ENCODE data around the gene FSTL1. TPM values are rescaled to one million over a fixed set of nuclear protein-coding genes. Genes with fewer than 3 reads are reported as not detected.
A peak's percentile ranks its signal among the peaks of the same experiment; 100 is the strongest.

The FSTL1 gene, protein sequence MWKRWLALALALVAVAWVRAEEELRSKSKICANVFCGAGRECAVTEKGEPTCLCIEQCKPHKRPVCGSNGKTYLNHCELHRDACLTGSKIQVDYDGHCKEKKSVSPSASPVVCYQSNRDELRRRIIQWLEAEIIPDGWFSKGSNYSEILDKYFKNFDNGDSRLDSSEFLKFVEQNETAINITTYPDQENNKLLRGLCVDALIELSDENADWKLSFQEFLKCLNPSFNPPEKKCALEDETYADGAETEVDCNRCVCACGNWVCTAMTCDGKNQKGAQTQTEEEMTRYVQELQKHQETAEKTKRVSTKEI
- total RNA-seq (100 to 1,000 TPM; 446 to 722 TPM), polyA plus RNA-seq (ENCODE audit: insufficient read length in 2 of 2) (100 to 1,000 TPM; 137 to 193 TPM)
- long read RNA-seq, donor 1, full-length matches to known transcripts = 41 of 47 reads
- long read RNA-seq, donor 1, partial matches to known transcripts = 6 of 47 reads
- long read RNA-seq, donor 1, other reads (novel, unspliced or antisense) = 0 of 47 reads
- long read RNA-seq, donor 2, full-length matches to known transcripts = 13 of 13 reads
- long read RNA-seq, donor 2, partial matches to known transcripts = 0 of 13 reads
- long read RNA-seq, donor 2, other reads (novel, unspliced or antisense) = 0 of 13 reads
- long read RNA-seq, donor 3, full-length matches to known transcripts = 37 of 42 reads
- long read RNA-seq, donor 3, partial matches to known transcripts = 5 of 42 reads
- long read RNA-seq, donor 3, other reads (novel, unspliced or antisense) = 0 of 42 reads
- long read RNA-seq, donor 4, full-length matches to known transcripts = 104 of 104 reads
- long read RNA-seq, donor 4, partial matches to known transcripts = 0 of 104 reads
- long read RNA-seq, donor 4, other reads (novel, unspliced or antisense) = 0 of 104 reads

DNA sequence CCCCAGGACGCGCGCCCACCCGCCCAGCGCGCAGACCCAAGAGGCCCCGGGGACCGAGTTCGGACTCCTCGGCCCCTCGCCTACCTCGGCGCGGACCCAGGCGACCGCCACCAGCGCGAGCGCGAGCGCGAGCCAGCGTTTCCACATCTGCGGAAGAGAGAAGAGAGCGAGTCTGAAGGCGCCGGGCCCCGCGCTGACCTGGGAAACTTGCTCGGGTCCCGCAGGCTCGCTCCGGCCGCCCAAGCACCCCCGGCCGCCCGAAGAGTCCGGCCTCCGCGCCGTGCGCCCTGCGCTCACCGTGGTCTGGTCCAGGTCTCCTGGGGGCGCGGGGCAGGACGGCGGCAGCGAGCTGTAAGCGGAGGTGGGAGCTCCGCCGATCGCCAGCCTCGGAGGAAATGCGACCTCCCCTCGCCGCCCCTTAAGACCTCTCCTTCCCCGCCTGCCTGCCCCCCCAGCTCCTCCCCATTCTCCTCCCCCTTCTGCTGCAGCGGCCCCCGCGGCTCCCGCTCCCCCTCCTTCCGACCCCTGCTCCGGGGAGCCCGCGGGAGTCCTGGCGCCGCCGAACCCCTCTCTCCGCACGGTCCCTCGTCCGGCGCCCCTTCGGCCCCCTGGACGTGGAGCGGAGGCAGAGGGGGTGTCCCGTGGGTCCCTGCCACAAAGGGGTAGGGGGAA, at the start of gene FSTL1:
Gene FSTL1, minus strand, starts transcription at position 393 of the 672 bp plus-strand sequence. Its CDS starts 246 bp downstream, at position 147.
- no peaks in the 10 kb centered on the region for H3K27me3 ChIP-seq (ENCODE audit: control insufficient read depth, insufficient read depth, low read length)
- DNase-seq (ENCODE audit: low read depth in 4 of 6, low spot score in 6 of 6) = peak in 3 of 6 donors; percentile 62 to 89 (median 81)
- under 1% methylated on average over 73 of the region's 78 CpGs for WGBS (ENCODE audit: insufficient coverage)

GRCh38 chr3:120498556-120499346, 48.0 kb upstream of the FSTL1 start:
- Histone ChIP-seq H3K4me1 (ENCODE audit: control insufficient read depth, insufficient read depth, low read length) (no peaks in the 10 kb centered on the region), H3K9me3 (ENCODE audit: control insufficient read depth, insufficient read depth, low read length) (no peaks in the 10 kb centered on the region), H3K36me3 (ENCODE audit: control insufficient read depth, insufficient read depth, low read length) (no peaks in the 10 kb centered on the region), H3K27me3 (ENCODE audit: control insufficient read depth, insufficient read depth, low read length) (no peaks in the 10 kb centered on the region), H3K27ac (ENCODE audit: low read depth, low read length) (peak overlapping the region; percentile 65), H3K4me3 (ENCODE audit: low read depth, low read length) (no peak overlapping the region)
- DNase-seq (ENCODE audit: low read depth in 4 of 6, low spot score in 6 of 6) = peak in 1 of 6 donors; percentile 54
- no CpG with 5 or more reads among the region's 2 CpGs for WGBS (ENCODE audit: insufficient coverage)

More for the DNA sequence above, at the start of gene FSTL1:
- H3K4me1 ChIP-seq (ENCODE audit: control insufficient read depth, insufficient read depth, low read length) = peaks cover 19% of the 10 kb centered on the region
- no peaks in the 10 kb centered on the region for H3K36me3 ChIP-seq (ENCODE audit: control insufficient read depth, insufficient read depth, low read length)
- no peaks in the 10 kb centered on the region for H3K9me3 ChIP-seq (ENCODE audit: control insufficient read depth, insufficient read depth, low read length)
- H3K4me3 ChIP-seq (ENCODE audit: low read depth, low read length) = peak within 1 kb of the TSS; percentile 81
- peak within 1 kb of the TSS; percentile 87 for H3K27ac ChIP-seq (ENCODE audit: low read depth, low read length)

DNA sequence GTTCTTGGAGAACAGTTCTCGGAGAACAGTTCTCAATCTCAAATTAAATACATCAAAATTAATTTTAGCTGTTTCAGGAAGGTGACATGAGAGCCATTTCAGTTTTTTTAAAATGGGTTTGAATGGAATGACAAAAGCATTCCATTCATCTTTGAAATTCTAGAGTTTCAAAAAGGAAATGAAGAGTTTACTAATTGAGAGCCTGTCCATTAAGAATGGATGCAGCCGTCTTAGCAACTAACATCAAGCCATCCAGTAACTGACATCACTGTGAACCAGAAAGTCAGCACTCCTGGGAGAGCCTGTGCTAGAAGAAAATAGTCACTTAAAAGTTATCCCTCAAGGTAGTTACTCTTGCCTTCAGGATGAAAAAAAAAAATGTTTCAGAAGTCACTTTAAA, 47.0 kb upstream of the FSTL1 start:
- Histone ChIP-seq H3K4me1 (ENCODE audit: control insufficient read depth, insufficient read depth, low read length) (no peaks in the 10 kb centered on the region), H3K36me3 (ENCODE audit: control insufficient read depth, insufficient read depth, low read length) (no peaks in the 10 kb centered on the region), H3K27ac (ENCODE audit: low read depth, low read length) (peak overlapping the region; percentile 75), H3K27me3 (ENCODE audit: control insufficient read depth, insufficient read depth, low read length) (no peaks in the 10 kb centered on the region), H3K4me3 (ENCODE audit: low read depth, low read length) (no peak overlapping the region), H3K9me3 (ENCODE audit: control insufficient read depth, insufficient read depth, low read length) (no peaks in the 10 kb centered on the region)
- no CpG with 5 or more reads among the region's 2 CpGs for WGBS (ENCODE audit: insufficient coverage)
- no peak for DNase-seq (ENCODE audit: low read depth in 4 of 6, low spot score in 6 of 6)

DNA sequence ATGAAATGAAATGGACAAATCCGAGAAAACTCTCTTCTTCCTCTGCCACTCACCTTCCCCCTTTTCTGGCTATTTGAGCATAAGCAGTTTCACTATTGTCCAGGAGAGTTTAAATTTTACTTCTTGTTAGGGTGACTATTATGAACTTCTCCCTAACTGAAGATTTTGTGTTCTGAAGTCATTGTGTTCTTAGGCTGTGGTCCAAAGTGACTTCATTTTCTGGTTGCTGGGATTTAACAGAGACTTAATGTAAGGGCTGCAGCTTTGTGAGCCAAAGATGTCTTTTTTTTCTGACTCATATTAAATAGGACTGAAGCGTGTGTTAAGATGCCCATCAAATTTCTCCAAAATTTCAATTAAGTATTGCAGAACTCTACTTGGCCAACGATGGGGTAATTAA, 46.5 kb upstream of the FSTL1 start:
- no peaks in the 10 kb centered on the region for H3K36me3 ChIP-seq (ENCODE audit: control insufficient read depth, insufficient read depth, low read length)
- H3K9me3 ChIP-seq (ENCODE audit: control insufficient read depth, insufficient read depth, low read length) = no peaks in the 10 kb centered on the region
- H3K27ac ChIP-seq (ENCODE audit: low read depth, low read length) = peak overlapping the region; percentile 75
- no CpG with 5 or more reads among the region's 3 CpGs for WGBS (ENCODE audit: insufficient coverage)
- H3K27me3 ChIP-seq (ENCODE audit: control insufficient read depth, insufficient read depth, low read length) = no peaks in the 10 kb centered on the region
- no peaks in the 10 kb centered on the region for H3K4me1 ChIP-seq (ENCODE audit: control insufficient read depth, insufficient read depth, low read length)
- no peak overlapping the region for H3K4me3 ChIP-seq (ENCODE audit: low read depth, low read length)
- DNase-seq (ENCODE audit: low read depth in 4 of 6, low spot score in 6 of 6) = peak in 5 of 6 donors; percentile 31 to 87 (median 44)

DNA sequence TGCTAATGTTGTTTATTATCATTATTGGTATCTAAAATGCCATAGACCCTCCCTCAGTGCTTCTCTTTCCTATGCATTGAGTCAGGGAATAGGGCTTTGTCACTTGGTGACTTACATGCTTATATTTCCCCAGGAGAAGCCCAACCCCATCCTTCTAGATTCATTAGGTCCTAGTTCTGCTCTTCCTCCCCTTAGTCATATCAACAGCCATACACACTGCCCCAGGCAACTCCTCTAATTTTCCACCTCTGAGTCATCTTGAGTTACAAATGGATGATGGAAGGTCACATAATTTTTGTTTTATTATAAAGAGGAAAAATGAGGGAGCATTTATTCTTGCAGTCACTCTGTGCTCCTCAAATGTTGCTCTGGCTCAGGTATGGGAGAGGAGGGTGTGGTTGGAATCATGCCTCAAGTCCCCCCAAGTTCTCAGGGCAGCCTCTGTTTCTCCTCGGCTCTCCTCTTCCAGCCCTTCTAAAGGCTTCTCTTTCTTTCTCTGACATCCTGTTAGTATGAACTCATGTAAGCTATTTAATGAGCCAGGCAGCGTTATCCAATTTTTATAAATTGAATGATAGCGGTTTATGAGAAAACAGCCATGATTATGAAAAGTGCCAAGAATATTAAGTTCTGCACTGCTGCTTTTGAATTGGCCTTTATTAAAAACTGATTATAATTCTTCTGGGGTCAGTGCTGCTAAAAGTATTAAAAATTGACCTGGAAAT, 45.6 kb upstream of the FSTL1 start:
- H3K27ac ChIP-seq (ENCODE audit: low read depth, low read length) = peak overlapping the region; percentile 75
- 40% methylated on average over 1 of the region's 3 CpGs for WGBS (ENCODE audit: insufficient coverage)
- no peaks in the 10 kb centered on the region for H3K9me3 ChIP-seq (ENCODE audit: control insufficient read depth, insufficient read depth, low read length)
- H3K27me3 ChIP-seq (ENCODE audit: control insufficient read depth, insufficient read depth, low read length) = no peaks in the 10 kb centered on the region
- DNase-seq (ENCODE audit: low read depth in 4 of 6, low spot score in 6 of 6) = peak in 1 of 6 donors; percentile 42
- no peak overlapping the region for H3K4me3 ChIP-seq (ENCODE audit: low read depth, low read length)
- no peaks in the 10 kb centered on the region for H3K36me3 ChIP-seq (ENCODE audit: control insufficient read depth, insufficient read depth, low read length)
- no peaks in the 10 kb centered on the region for H3K4me1 ChIP-seq (ENCODE audit: control insufficient read depth, insufficient read depth, low read length)

GRCh38 chr3:120495809-120496208, 45.0 kb upstream of the FSTL1 start:
- H3K9me3 ChIP-seq (ENCODE audit: control insufficient read depth, insufficient read depth, low read length) = no peaks in the 10 kb centered on the region
- DNase-seq (ENCODE audit: low read depth in 4 of 6, low spot score in 6 of 6) = no peak
- H3K27ac ChIP-seq (ENCODE audit: low read depth, low read length) = no peak overlapping the region
- no CpG with 5 or more reads among the region's 2 CpGs for WGBS (ENCODE audit: insufficient coverage)
- H3K36me3 ChIP-seq (ENCODE audit: control insufficient read depth, insufficient read depth, low read length) = no peaks in the 10 kb centered on the region
- no peaks in the 10 kb centered on the region for H3K4me1 ChIP-seq (ENCODE audit: control insufficient read depth, insufficient read depth, low read length)
- no peak overlapping the region for H3K4me3 ChIP-seq (ENCODE audit: low read depth, low read length)
- no peaks in the 10 kb centered on the region for H3K27me3 ChIP-seq (ENCODE audit: control insufficient read depth, insufficient read depth, low read length)

- H3K4me3 ChIP-seq (ENCODE audit: low read depth, low read length) = no peak overlapping the region
- no peak for DNase-seq (ENCODE audit: low read depth in 4 of 6, low spot score in 6 of 6)
- no peaks in the 10 kb centered on the region for H3K4me1 ChIP-seq (ENCODE audit: control insufficient read depth, insufficient read depth, low read length)
- WGBS (ENCODE audit: insufficient coverage) = 86% methylated on average over 1 of the region's 5 CpGs
- H3K36me3 ChIP-seq (ENCODE audit: control insufficient read depth, insufficient read depth, low read length) = no peaks in the 10 kb centered on the region
- H3K9me3 ChIP-seq (ENCODE audit: control insufficient read depth, insufficient read depth, low read length) = no peaks in the 10 kb centered on the region
- H3K27me3 ChIP-seq (ENCODE audit: control insufficient read depth, insufficient read depth, low read length) = no peaks in the 10 kb centered on the region
- no peak overlapping the region for H3K27ac ChIP-seq (ENCODE audit: low read depth, low read length)
These were observed 41.3 kb upstream of the FSTL1 start for GRCh38 chr3:120492103-120492502.

- 86% methylated on average over 1 of the region's 2 CpGs for WGBS (ENCODE audit: insufficient coverage)
- no peaks in the 10 kb centered on the region for H3K36me3 ChIP-seq (ENCODE audit: control insufficient read depth, insufficient read depth, low read length)
- no peak overlapping the region for H3K4me3 ChIP-seq (ENCODE audit: low read depth, low read length)
- no peak for DNase-seq (ENCODE audit: low read depth in 4 of 6, low spot score in 6 of 6)
- no peaks in the 10 kb centered on the region for H3K27me3 ChIP-seq (ENCODE audit: control insufficient read depth, insufficient read depth, low read length)
- H3K4me1 ChIP-seq (ENCODE audit: control insufficient read depth, insufficient read depth, low read length) = no peaks in the 10 kb centered on the region
- H3K27ac ChIP-seq (ENCODE audit: low read depth, low read length) = no peak overlapping the region
- H3K9me3 ChIP-seq (ENCODE audit: control insufficient read depth, insufficient read depth, low read length) = no peaks in the 10 kb centered on the region
These were observed 38.6 kb upstream of the FSTL1 start for GRCh38 chr3:120489421-120489820.
